ENCODE data around the gene GUCA2B. TPM values are rescaled to one million over a fixed set of nuclear protein-coding genes. Genes with fewer than 3 reads are reported as not detected.

The GUCA2B gene
- polyA plus RNA-seq, 6 donors from 2014 or later: not detected

DNA sequence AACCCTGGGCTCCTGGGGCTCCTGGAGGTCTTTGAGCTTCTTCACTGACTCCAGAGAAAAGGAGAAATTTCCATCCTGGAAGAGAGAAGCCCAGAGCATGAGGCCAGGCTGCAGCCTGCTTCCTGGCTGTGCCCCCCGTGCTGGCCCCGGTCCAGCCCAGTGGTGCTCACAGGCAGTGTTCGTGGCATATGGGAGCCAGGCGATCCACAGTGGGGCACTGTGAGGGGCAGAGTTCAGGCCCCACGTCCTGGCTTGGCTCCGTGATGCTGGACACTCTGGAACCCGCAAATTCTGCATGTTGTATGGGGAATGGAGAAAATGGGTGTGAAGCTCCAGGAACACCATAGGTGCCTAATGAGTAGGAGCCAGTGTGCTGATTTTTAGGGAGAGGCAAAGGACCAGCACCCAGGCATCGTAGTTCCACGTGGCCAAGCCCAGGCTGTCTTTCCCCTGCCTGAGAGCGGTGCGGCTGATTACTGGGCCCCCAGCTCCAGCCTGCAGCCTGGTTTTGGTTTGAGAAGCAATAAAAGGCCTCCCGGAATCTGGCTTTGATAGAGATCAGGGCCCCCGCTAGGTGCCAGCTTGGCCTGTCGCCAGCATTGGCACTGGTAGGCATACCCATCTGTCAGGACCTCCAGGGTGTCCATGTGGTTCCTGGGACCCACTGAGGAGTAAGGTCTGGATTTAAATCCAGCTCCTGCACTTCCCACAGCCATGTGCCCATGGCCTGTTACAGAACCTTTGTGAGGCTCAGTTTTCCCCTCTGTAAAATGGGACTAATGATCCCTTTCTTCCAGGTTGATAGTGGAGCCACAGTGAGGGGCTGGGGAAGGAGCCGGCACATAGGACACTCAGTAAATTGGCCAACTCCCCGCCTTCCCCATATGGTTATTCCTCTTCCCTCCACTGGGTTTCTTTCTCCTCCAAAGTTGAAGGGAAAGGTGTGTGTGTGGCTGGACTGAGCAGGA, 10.6 kb downstream of the GUCA2B start:
- no peak overlapping the region for H3K27ac Mint-ChIP-seq
- peaks cover 0 to 16% (median 11%) of the 10 kb centered on the region in 7 donors for H3K9me3 Mint-ChIP-seq
- peaks cover 0 to 6% (median 0%) of the 10 kb centered on the region in 3 donors for H3K4me1 Mint-ChIP-seq
- H3K27me3 Mint-ChIP-seq: peaks cover 8 to 29% (median 19%) of the 10 kb centered on the region in 3 donors
- H3K4me3 Mint-ChIP-seq: no peak overlapping the region
- DNase-seq: no peak
- H3K36me3 Mint-ChIP-seq: peaks cover 0 to 6% of the 10 kb centered on the region in 2 donors
- ATAC-seq (ENCODE audit: low read depth in 2 of 2): no peak

GRCh38 chr1:42164551-42165420, 11.6 kb downstream of the GUCA2B start, which contains the start of gene GUCA2A:
Gene GUCA2A, minus strand, starts transcription at chr1:42164745. Its CDS starts 33 bp downstream, at chr1:42164712.
- no peak within 1 kb of the TSS for H3K4me3 Mint-ChIP-seq
- peaks cover 3 to 29% (median 19%) of the 10 kb centered on the region in 3 donors for H3K27me3 Mint-ChIP-seq
- peak within 1 kb of the TSS in 1 of 6 donors; percentile 60 for H3K27ac Mint-ChIP-seq
- H3K9me3 Mint-ChIP-seq: peaks cover 0 to 16% (median 11%) of the 10 kb centered on the region in 7 donors
- H3K36me3 Mint-ChIP-seq: peaks cover 0 to 6% of the 10 kb centered on the region in 2 donors
- ATAC-seq (ENCODE audit: low read depth in 2 of 2) (no peak), DNase-seq (no peak)
- H3K4me1 Mint-ChIP-seq: peaks cover 0 to 6% (median 0%) of the 10 kb centered on the region in 3 donors

DNA sequence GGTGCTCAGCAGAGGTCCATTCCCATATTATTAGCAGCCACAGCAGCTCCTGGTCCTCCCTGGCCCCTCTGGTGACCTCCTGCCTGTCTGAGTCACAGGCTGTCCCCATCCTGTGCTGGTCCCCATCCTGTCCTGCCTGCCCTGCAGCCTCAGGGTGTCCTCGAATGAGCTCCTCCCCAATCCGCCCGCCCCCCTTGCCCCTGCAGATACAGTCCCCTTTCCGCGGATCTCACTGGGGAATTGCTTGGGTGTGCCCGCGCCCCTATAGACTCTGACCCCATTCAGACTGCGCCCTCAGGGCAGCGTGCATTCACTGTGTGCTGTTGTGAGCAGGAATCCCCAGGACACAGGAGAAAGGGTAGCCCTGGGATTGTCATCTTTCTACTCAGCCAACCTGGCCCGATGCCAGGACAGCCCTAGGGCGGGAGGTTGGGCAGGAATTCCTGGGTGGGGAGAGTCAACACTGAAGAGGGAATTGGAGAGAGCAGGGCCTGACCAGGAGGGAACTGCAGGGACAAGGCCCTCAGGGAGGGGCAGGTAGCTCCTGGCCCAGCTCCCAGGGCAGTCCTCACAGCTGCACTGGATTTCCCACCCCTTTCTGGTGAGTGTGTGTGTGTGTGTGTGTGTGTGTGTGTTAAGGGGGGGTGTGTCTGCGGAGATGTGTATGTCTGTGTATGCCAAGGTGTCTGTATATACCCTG, 12.5 kb downstream of the GUCA2B start:
- H3K9me3 Mint-ChIP-seq: peaks cover 0 to 12% (median 8%) of the 10 kb centered on the region in 7 donors
- peaks cover 0 to 6% (median 0%) of the 10 kb centered on the region in 3 donors for H3K4me1 Mint-ChIP-seq
- peak overlapping the region in 1 of 6 donors; percentile 84 for H3K27ac Mint-ChIP-seq
- H3K36me3 Mint-ChIP-seq: peaks cover 0 to 6% of the 10 kb centered on the region in 2 donors
- H3K27me3 Mint-ChIP-seq: peaks cover 1 to 29% (median 19%) of the 10 kb centered on the region in 3 donors
- no peak for ATAC-seq (ENCODE audit: low read depth in 2 of 2)
- no peak overlapping the region for H3K4me3 Mint-ChIP-seq
- no peak for DNase-seq

GRCh38 chr1:42167611-42168390, 14.6 kb downstream of the GUCA2B start:
- Mint-ChIP-seq H3K27ac (no peak overlapping the region), H3K4me3 (no peak overlapping the region), H3K4me1 (peaks cover 0 to 6% (median 0%) of the 10 kb centered on the region in 3 donors), H3K27me3 (peaks cover 0 to 10% (median 9%) of the 10 kb centered on the region in 3 donors), H3K9me3 (no peaks in the 10 kb centered on the region), H3K36me3 (no peaks in the 10 kb centered on the region)
- no peak for DNase-seq
- ATAC-seq (ENCODE audit: low read depth in 2 of 2): no peak

- H3K27ac Mint-ChIP-seq: no peak overlapping the region
- ATAC-seq (ENCODE audit: low read depth in 2 of 2) (no peak), DNase-seq (no peak)
- H3K4me3 Mint-ChIP-seq: no peak overlapping the region
- no peaks in the 10 kb centered on the region for H3K9me3 Mint-ChIP-seq
- no peaks in the 10 kb centered on the region for H3K36me3 Mint-ChIP-seq
- peaks cover 0 to 10% (median 4%) of the 10 kb centered on the region in 3 donors for H3K27me3 Mint-ChIP-seq
- H3K4me1 Mint-ChIP-seq: peaks cover 0 to 6% (median 0%) of the 10 kb centered on the region in 3 donors
Observed at GRCh38 chr1:42168391-42168670, 15.1 kb downstream of the GUCA2B start.

GRCh38 chr1:42168763-42169162, 15.6 kb downstream of the GUCA2B start:
- H3K27ac Mint-ChIP-seq: no peak overlapping the region
- H3K4me1 Mint-ChIP-seq: peaks cover 0 to 6% (median 0%) of the 10 kb centered on the region in 3 donors
- no peak overlapping the region for H3K4me3 Mint-ChIP-seq
- DNase-seq: no peak
- no peaks in the 10 kb centered on the region for H3K9me3 Mint-ChIP-seq
- no peaks in the 10 kb centered on the region for H3K36me3 Mint-ChIP-seq
- H3K27me3 Mint-ChIP-seq: peaks cover 0 to 10% (median 0%) of the 10 kb centered on the region in 3 donors
- ATAC-seq (ENCODE audit: low read depth in 2 of 2): no peak

GRCh38 chr1:42170779-42171621, 17.8 kb downstream of the GUCA2B start:
- Mint-ChIP-seq H3K4me3 (no peak overlapping the region), H3K4me1 (peaks cover 0 to 6% (median 0%) of the 10 kb centered on the region in 3 donors), H3K27me3 (peaks cover 0 to 10% (median 0%) of the 10 kb centered on the region in 3 donors), H3K36me3 (no peaks in the 10 kb centered on the region), H3K9me3 (no peaks in the 10 kb centered on the region), H3K27ac (peak overlapping the region in 4 of 6 donors; percentile 23 to 92 (median 53))
- no peak for ATAC-seq (ENCODE audit: low read depth in 2 of 2)
- no peak for DNase-seq

GRCh38 chr1:42171679-42172266, 18.6 kb downstream of the GUCA2B start:
- ATAC-seq (ENCODE audit: low read depth in 2 of 2): no peak
- no peak overlapping the region for H3K4me3 Mint-ChIP-seq
- H3K27ac Mint-ChIP-seq: peak overlapping the region in 2 of 6 donors; percentile 28 to 92

DNA sequence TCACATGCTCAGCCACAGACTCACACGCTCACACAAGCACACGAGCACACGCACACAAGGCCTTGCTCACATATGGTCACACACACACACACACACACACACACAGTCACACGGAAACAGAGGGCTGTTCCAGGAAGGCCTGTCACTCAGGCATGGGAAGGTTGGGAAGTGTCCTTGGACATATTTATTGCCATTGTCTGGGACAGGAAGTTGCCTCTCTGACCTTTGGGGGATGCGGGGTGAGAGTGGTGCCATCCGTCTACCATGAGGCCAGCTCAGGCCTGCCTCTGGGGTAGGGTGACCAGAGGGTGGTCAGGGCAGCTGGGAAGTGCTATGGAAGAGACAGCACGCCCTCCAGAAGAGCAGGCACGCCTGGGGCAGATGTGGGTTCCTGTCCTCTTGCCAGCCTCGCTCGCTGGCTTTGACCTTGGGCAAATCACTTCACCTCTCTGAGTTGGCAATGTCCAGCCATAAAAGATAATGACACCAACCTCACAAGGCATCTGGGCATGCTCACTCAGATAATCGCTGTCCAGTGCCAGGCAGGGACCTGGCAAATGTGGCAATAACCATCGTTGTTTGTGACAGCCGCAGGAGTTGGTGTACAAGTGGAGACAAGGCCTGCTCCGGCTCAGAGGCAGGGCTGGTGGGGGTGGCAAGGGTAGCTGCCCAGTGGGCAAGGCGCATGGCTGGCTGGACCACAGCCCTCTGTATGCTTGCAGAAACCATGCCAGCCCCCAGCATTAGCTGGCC, 19.3 kb downstream of the GUCA2B start:
- Mint-ChIP-seq H3K27me3 (peaks cover 0 to 7% (median 0%) of the 10 kb centered on the region in 3 donors), H3K27ac (peak overlapping the region in 2 of 6 donors; percentile 26 to 51), H3K36me3 (no peaks in the 10 kb centered on the region), H3K9me3 (no peaks in the 10 kb centered on the region), H3K4me1 (no peaks in the 10 kb centered on the region), H3K4me3 (peak overlapping the region in 1 of 8 donors; percentile 9)
- DNase-seq (no peak), ATAC-seq (ENCODE audit: low read depth in 2 of 2) (no peak)

More at GRCh38 chr1:42171679-42172266, 18.6 kb downstream of the GUCA2B start:
- no peaks in the 10 kb centered on the region for H3K9me3 Mint-ChIP-seq
- no peaks in the 10 kb centered on the region for H3K4me1 Mint-ChIP-seq
- DNase-seq: no peak
- peaks cover 0 to 10% (median 0%) of the 10 kb centered on the region in 3 donors for H3K27me3 Mint-ChIP-seq
- H3K36me3 Mint-ChIP-seq: no peaks in the 10 kb centered on the region

- Mint-ChIP-seq H3K27ac (peak overlapping the region in 1 of 6 donors; percentile 81), H3K36me3 (no peaks in the 10 kb centered on the region), H3K4me1 (no peaks in the 10 kb centered on the region), H3K9me3 (no peaks in the 10 kb centered on the region), H3K27me3 (no peaks in the 10 kb centered on the region), H3K4me3 (no peak overlapping the region)
- ATAC-seq (ENCODE audit: low read depth in 2 of 2): peak; percentile 56 to 67
- DNase-seq: peak; percentile 38
Observed at GRCh38 chr1:42173155-42173933, 20.1 kb downstream of the GUCA2B start.
